ENCODE results near the gene ANKRD62. TPM values are rescaled to one million over a fixed set of nuclear protein-coding genes. Genes with fewer than 3 reads are reported as not detected.

ANKRD62 gene
- total RNA-seq, 2 experiments from 2014 or later, result not detected

DNA sequence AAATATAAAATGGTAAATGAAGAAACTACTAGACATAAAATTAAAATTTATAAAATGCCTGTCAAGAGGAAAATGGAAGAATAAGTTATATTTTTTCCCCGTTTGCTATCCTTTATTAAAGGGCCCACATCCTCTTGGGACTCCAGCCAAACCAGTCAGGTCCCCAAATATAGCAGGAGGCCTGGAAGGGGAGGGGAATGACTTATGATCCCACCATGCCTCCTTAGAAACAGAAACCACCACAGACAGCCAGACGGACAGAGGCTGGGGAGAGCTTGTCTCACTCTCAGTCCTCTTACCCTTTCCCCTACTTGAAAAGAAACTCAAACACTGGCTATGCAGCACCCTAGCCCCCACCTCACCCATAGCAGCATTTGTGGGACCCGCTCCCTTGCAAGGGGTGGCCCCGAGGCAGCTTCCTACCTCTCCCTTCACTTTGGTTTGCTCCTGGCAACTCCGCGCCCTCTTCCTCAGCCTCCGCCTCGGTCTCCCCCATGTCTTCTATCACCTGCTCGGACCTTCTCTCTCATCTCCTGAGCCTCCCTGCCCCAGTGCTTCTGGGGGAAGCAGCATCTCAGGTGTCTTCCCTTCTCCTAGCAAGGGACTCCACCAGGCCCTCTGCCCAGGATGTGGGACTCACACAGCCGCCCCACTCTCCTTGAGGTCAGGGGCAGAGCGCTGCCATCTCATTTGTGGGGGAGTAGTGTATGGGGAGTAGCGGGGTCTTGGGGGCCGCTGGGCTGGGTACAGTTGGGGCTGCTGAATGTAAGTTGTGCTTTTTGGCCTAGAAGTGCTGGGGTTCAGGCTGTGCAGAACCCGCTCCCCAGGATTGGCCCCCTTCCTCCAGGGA, 37.4 kb upstream of the ANKRD62 start:
- DNase-seq (no peak), ATAC-seq (ENCODE audit: poor library complexity) (no peak)
- Mint-ChIP-seq H3K27ac (no peak overlapping the region), H3K4me3 (no peak overlapping the region), H3K27me3 (no peaks in the 10 kb centered on the region), H3K9me3 (no peaks in the 10 kb centered on the region), H3K4me1 (ENCODE audit: low read depth) (no peaks in the 10 kb centered on the region), H3K36me3 (ENCODE audit: low read depth) (no peaks in the 10 kb centered on the region)
- Histone ChIP-seq H3K27me3 (ENCODE audit: control insufficient read depth in 1 of 2, insufficient read depth in 2 of 2, low read length in 2 of 2) (no peaks in the 10 kb centered on the region), H3K36me3 (ENCODE audit: insufficient read depth, low read length) (no peaks in the 10 kb centered on the region), H3K9me3 (ENCODE audit: control insufficient read depth in 1 of 2, insufficient read depth in 1 of 2, low read length in 2 of 2) (no peaks in the 10 kb centered on the region), H3K4me3 (ENCODE audit: low read length) (no peak overlapping the region), H3K4me1 (ENCODE audit: insufficient read depth, low read length) (no peaks in the 10 kb centered on the region), H3K27ac (ENCODE audit: low read depth in 1 of 2, low read length in 2 of 2) (no peak overlapping the region)
- POLR2A ChIA-PET, result no interaction called here
- intact Hi-C loops (cut with DNase I, micrococcal nuclease), result no loop called here
- CTCF ChIA-PET, result no interaction called here
- TF ChIP-seq, protein P1, sequence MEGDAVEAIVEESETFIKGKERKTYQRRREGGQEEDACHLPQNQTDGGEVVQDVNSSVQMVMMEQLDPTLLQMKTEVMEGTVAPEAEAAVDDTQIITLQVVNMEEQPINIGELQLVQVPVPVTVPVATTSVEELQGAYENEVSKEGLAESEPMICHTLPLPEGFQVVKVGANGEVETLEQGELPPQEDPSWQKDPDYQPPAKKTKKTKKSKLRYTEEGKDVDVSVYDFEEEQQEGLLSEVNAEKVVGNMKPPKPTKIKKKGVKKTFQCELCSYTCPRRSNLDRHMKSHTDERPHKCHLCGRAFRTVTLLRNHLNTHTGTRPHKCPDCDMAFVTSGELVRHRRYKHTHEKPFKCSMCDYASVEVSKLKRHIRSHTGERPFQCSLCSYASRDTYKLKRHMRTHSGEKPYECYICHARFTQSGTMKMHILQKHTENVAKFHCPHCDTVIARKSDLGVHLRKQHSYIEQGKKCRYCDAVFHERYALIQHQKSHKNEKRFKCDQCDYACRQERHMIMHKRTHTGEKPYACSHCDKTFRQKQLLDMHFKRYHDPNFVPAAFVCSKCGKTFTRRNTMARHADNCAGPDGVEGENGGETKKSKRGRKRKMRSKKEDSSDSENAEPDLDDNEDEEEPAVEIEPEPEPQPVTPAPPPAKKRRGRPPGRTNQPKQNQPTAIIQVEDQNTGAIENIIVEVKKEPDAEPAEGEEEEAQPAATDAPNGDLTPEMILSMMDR (IDR thresholded peaks at IDR 0.05), result no peak

- TF ChIP-seq, protein P1 (IDR thresholded peaks at IDR 0.05), result no peak
- Mint-ChIP-seq H3K4me1 (ENCODE audit: low read depth) (no peaks in the 10 kb centered on the region), H3K27ac (no peak overlapping the region), H3K9me3 (no peaks in the 10 kb centered on the region), H3K4me3 (no peak overlapping the region), H3K27me3 (no peaks in the 10 kb centered on the region), H3K36me3 (ENCODE audit: low read depth) (no peaks in the 10 kb centered on the region)
- H3K4me3 ChIP-seq (ENCODE audit: low read length), result no peak overlapping the region
- ATAC-seq (ENCODE audit: poor library complexity) (no peak), DNase-seq (no peak)
- H3K36me3 ChIP-seq (ENCODE audit: insufficient read depth, low read length), result no peaks in the 10 kb centered on the region
- H3K4me1 ChIP-seq (ENCODE audit: insufficient read depth, low read length), result no peaks in the 10 kb centered on the region
- no peaks in the 10 kb centered on the region for H3K27me3 ChIP-seq (ENCODE audit: control insufficient read depth in 1 of 2, insufficient read depth in 2 of 2, low read length in 2 of 2)
- POLR2A ChIA-PET, result no interaction called here
- intact Hi-C loops (cut with DNase I, micrococcal nuclease), result no loop called here
- CTCF ChIA-PET, result interaction anchor here (1.0 kb wide), 1 partner anchor 36 kb away, joined by 3 read pairs; no protein-coding TSS in a partner anchor
- no peaks in the 10 kb centered on the region for H3K9me3 ChIP-seq (ENCODE audit: control insufficient read depth in 1 of 2, insufficient read depth in 1 of 2, low read length in 2 of 2)
- H3K27ac ChIP-seq (ENCODE audit: low read depth in 1 of 2, low read length in 2 of 2), result no peak overlapping the region
Measured at GRCh38 chr18:12056884-12057402, 36.7 kb upstream of the ANKRD62 start.

DNA sequence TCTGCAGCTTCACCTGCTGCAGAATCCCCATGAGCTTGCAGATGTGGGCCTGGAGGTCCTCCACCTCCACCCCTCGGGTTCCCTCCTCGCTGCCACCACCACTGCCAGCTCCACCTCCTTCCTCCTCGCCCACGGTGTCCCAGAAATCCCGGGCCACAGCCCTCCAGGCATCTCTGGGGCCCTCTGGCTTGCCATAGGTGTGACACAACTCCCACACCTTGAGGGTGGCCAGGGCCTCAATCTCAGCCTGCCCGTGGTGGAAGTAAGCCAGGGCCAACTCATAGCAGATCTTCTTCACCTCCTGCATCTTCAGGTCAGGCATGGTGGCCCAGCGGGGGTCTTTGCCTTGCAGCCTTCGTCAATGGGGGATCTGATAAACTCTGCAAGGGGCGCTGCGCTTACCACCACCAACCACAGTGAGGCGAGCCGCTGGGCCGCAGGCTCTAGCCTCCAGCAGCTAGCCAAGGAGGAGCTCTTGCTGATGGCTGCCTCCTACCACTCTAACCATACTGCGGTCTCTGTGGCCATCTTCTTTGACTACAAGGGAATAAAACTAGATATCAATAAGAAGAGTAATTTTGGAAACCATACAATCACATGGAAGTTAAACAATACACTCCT, 36.1 kb upstream of the ANKRD62 start:
- intact Hi-C loops (cut with DNase I, micrococcal nuclease), result no loop called here
- H3K4me3 Mint-ChIP-seq, result no peak overlapping the region
- ATAC-seq (ENCODE audit: poor library complexity) (no peak), DNase-seq (no peak)
- TF ChIP-seq, protein P1 (IDR thresholded peaks at IDR 0.05), result no peak
- ChIA-PET POLR2A (no interaction called here), CTCF (interaction anchor here (1.0 kb wide), 1 partner anchor 37 kb away, joined by 3 read pairs; no protein-coding TSS in a partner anchor)
- no peaks in the 10 kb centered on the region for H3K27me3 Mint-ChIP-seq
- no peaks in the 10 kb centered on the region for H3K36me3 Mint-ChIP-seq (ENCODE audit: low read depth)
- H3K4me1 Mint-ChIP-seq (ENCODE audit: low read depth), result no peaks in the 10 kb centered on the region
- no peak overlapping the region for H3K27ac ChIP-seq (ENCODE audit: low read depth in 1 of 2, low read length in 2 of 2)
- no peaks in the 10 kb centered on the region for H3K36me3 ChIP-seq (ENCODE audit: insufficient read depth, low read length)
- no peaks in the 10 kb centered on the region for H3K9me3 Mint-ChIP-seq
- H3K9me3 ChIP-seq (ENCODE audit: control insufficient read depth in 1 of 2, insufficient read depth in 1 of 2, low read length in 2 of 2), result no peaks in the 10 kb centered on the region
- H3K4me1 ChIP-seq (ENCODE audit: insufficient read depth, low read length), result no peaks in the 10 kb centered on the region
- H3K27me3 ChIP-seq (ENCODE audit: control insufficient read depth in 1 of 2, insufficient read depth in 2 of 2, low read length in 2 of 2), result no peaks in the 10 kb centered on the region
- H3K4me3 ChIP-seq (ENCODE audit: low read length), result no peak overlapping the region
- H3K27ac Mint-ChIP-seq, result no peak overlapping the region

Measured in CD4-positive, alpha-beta T cell (primary cell).